HCT116 (cell line): ENCODE results near the gene ERC2. TPM values are rescaled to one million over a fixed set of nuclear protein-coding genes. Genes with fewer than 3 reads are reported as not detected.

Source experiments
- ATAC-seq: fragments of 200-7000 bp; cut with Tn5 transposase; 2 replicates; pipeline ENCODE4 v1.9.1; 2020; ENCODE audit warnings: mild to moderate bottlenecking, moderate library complexity
- BruUV-seq: library from RNA; stranded (reverse); fragments of 400-500 nt; replicated peaks from 2 replicates; lab custom pipeline; 2021; lab: Mats Ljungman, UMichigan
- CTCF ChIA-PET: fragments of 300-600 bp; sonication (Branson Sonifier 250); formaldehyde crosslinking; loops from one replicate; lab custom pipeline; 2021; ENCODE audit warnings: antibody characterized with exemption; lab: Charles Lee
- POLR2A ChIA-PET: fragments of 300-600, 350-600 bp; sonication (Branson Sonifier 250); formaldehyde crosslinking; loops from one replicate; lab custom pipeline; 2021; ENCODE audit warnings: antibody characterized with exemption; lab: Charles Lee
- RAD21 ChIA-PET, 2 experiments: fragments of 300-600 bp; sonication (Branson Sonifier 250); formaldehyde crosslinking; loops; one replicate each; lab custom pipeline; 2023; ENCODE audit warnings: low total read pairs in 2 of 2; ENCODE audit not compliant: uncharacterized antibody in 2 of 2, unreplicated experiment in 2 of 2, low non-redundant PET in 1 of 2; lab: Charles Lee
- DNase-seq: peaks from one replicate; pipeline ENCODE4 v3.0.0-alpha.2; 2010; ENCODE audit warnings: low read depth, low spot score
- H2AFZ ChIP-seq: fragments of 200-600 bp; shearing (Covaris generic), sonication (generic); 2 replicates; pipeline ENCODE4 v1.6.1; 2017; ENCODE audit warnings: low read depth, mixed run types, mixed read lengths, antibody characterized with exemption, low read length; ENCODE audit not compliant: poor library complexity, severe bottlenecking
- H3K27ac ChIP-seq: 2 replicates; pipeline ENCODE4 v1.5.1; 2012; ENCODE audit warnings: low read depth, low read length
- H3K27me3 ChIP-seq: fragments of 200-600 bp; sonication (generic); 2 replicates; pipeline ENCODE4 v1.6.1; 2016; ENCODE audit warnings: mixed run types, low read length, mixed read lengths; ENCODE audit not compliant: insufficient read depth
- H3K36me3 ChIP-seq, 2 experiments: fragments of 200-500 bp in 1 of 2; fragments of 200-600 bp in 1 of 2; sonication (Bioruptor generic) in 1 of 2; sonication (generic) in 1 of 2; 2 replicates each; pipeline versions ENCODE4 v1.5.1 to v1.6.1; 2014 to 2016; ENCODE audit warnings: low read length in 2 of 2, inconsistent platforms in 1 of 2, mixed read lengths in 1 of 2, mixed run types in 1 of 2; ENCODE audit not compliant: insufficient read depth in 2 of 2, control insufficient read depth in 1 of 2
- H3K4me1 ChIP-seq, 2 experiments: fragments of 200-600 bp in 1 of 2; sonication (generic) in 1 of 2; 2 replicates each; pipeline versions ENCODE4 v1.5.1 to v1.6.1; 2012 to 2017; ENCODE audit warnings: low read length in 2 of 2, inconsistent platforms in 1 of 2, mild to moderate bottlenecking in 1 of 2, mixed read lengths in 1 of 2, mixed run types in 1 of 2, moderate library complexity in 1 of 2; ENCODE audit not compliant: insufficient read depth in 2 of 2, control insufficient read depth in 1 of 2
- H3K4me2 ChIP-seq: fragments of 200-600 bp; sonication (generic); 2 replicates; pipeline ENCODE4 v1.6.1; 2017; ENCODE audit warnings: mixed run types, low read length, mixed read lengths
- H3K4me3 ChIP-seq, 2 experiments: fragments of 200-600 bp in 1 of 2; sonication (generic) in 1 of 2; replicated peaks in 1 of 2; 2 replicates each; pipeline ENCODE4 v1.5.1; 2011 to 2016; ENCODE audit warnings: low read length in 2 of 2, control low read depth in 1 of 2, low read depth in 1 of 2, mild to moderate bottlenecking in 1 of 2, mixed read lengths in 1 of 2, mixed run types in 1 of 2
- H3K79me2 ChIP-seq: fragments of 200-600 bp; sonication (generic); 2 replicates; pipeline ENCODE4 v1.6.1; 2017; ENCODE audit warnings: mild to moderate bottlenecking, mixed run types, low read length, moderate library complexity, mixed read lengths; ENCODE audit not compliant: insufficient read depth
- H3K9ac ChIP-seq: fragments of 200-600 bp; sonication (generic); 2 replicates; pipeline ENCODE4 v1.6.1; 2016; ENCODE audit warnings: low read length, mixed read lengths
- H3K9me2 ChIP-seq: fragments of 200-600 bp; sonication (generic), shearing (Covaris generic); 2 replicates; pipeline ENCODE4 v1.6.1; 2017; ENCODE audit warnings: mixed run types, mild to moderate bottlenecking, moderate library complexity; ENCODE audit not compliant: insufficient read depth
- H3K9me3 ChIP-seq, 2 experiments: fragments of 200-500 bp in 1 of 2; fragments of 200-600 bp in 1 of 2; sonication (Bioruptor generic) in 1 of 2; sonication (generic) in 1 of 2; 2 replicates each; pipeline ENCODE4 v1.6.1; 2014 to 2017; ENCODE audit warnings: low read length in 2 of 2, mixed read lengths in 2 of 2, inconsistent platforms in 1 of 2, low read depth in 1 of 2, mild to moderate bottlenecking in 1 of 2, mixed run types in 1 of 2, moderate library complexity in 1 of 2; ENCODE audit not compliant: control insufficient read depth in 1 of 2, insufficient read depth in 1 of 2
- H4K20me1 ChIP-seq: fragments of 200-600 bp; sonication (generic), shearing (Covaris generic); 2 replicates; pipeline ENCODE4 v1.6.1; 2017; ENCODE audit warnings: mixed run types, mild to moderate bottlenecking, moderate library complexity; ENCODE audit not compliant: insufficient read depth
- CEBPB ChIP-seq: IDR thresholded peaks from 2 replicates; pipeline ENCODE4 v1.6.1; 2012; ENCODE audit warnings: low read depth
- EGR1 ChIP-seq: IDR thresholded peaks from 2 replicates; pipeline ENCODE4 v1.6.1; 2012; ENCODE audit warnings: low read depth
- EZH2phosphoT487 ChIP-seq: fragments of 200-600 bp; IDR thresholded peaks from 2 replicates; pipeline ENCODE4 v1.6.1; 2018; ENCODE audit warnings: antibody characterized with exemption, borderline replicate concordance
- FOSL1 ChIP-seq: IDR thresholded peaks from 2 replicates; pipeline ENCODE4 v1.6.1; 2012; ENCODE audit warnings: low read depth
- POLR2AphosphoS5 ChIP-seq: IDR thresholded peaks from 2 replicates; pipeline ENCODE4 v1.6.1; 2011; ENCODE audit warnings: mild to moderate bottlenecking, low read depth, low read length, moderate library complexity
- SIN3A ChIP-seq: IDR thresholded peaks from 2 replicates; pipeline ENCODE4 v1.6.1; 2012; ENCODE audit warnings: low read depth
- SP1 ChIP-seq: IDR thresholded peaks from 2 replicates; pipeline ENCODE4 v1.6.1; 2012; ENCODE audit warnings: low read depth
- ZNF274 ChIP-seq: fragments of 200-500 bp; sonication (Bioruptor generic); IDR thresholded peaks from 2 replicates; pipeline ENCODE4 v1.6.1; 2014; ENCODE audit warnings: mild to moderate bottlenecking, low read depth, low read length, inconsistent platforms
- intact Hi-C: fragments of 100-400 bp; cut with micrococcal nuclease; formaldehyde crosslinking; loops from 2 replicates; pipeline ENCODE4 v1.10.0; 2022
- total RNA-seq: library from RNA; stranded (reverse); gene quantifications from one replicate; pipeline ENCODE4 v1.2.1, GENCODE V29; 2021; ENCODE audit not compliant: unreplicated experiment
- TF ChIP-seq, protein P1 (sequence below): IDR thresholded peaks from 2 replicates; pipeline ENCODE4 v1.6.1; 2011; ENCODE audit warnings: mild to moderate bottlenecking, low read length, moderate library complexity; ENCODE audit not compliant: insufficient replicate concordance; ENCODE audit errors: extremely low read depth
- TF ChIP-seq, protein P2 (sequence below): IDR thresholded peaks from 2 replicates; pipeline ENCODE4 v1.6.1; 2012

The ERC2 gene
- total RNA-seq, 1 experiment from 2014 or later, result not detected

DNA sequence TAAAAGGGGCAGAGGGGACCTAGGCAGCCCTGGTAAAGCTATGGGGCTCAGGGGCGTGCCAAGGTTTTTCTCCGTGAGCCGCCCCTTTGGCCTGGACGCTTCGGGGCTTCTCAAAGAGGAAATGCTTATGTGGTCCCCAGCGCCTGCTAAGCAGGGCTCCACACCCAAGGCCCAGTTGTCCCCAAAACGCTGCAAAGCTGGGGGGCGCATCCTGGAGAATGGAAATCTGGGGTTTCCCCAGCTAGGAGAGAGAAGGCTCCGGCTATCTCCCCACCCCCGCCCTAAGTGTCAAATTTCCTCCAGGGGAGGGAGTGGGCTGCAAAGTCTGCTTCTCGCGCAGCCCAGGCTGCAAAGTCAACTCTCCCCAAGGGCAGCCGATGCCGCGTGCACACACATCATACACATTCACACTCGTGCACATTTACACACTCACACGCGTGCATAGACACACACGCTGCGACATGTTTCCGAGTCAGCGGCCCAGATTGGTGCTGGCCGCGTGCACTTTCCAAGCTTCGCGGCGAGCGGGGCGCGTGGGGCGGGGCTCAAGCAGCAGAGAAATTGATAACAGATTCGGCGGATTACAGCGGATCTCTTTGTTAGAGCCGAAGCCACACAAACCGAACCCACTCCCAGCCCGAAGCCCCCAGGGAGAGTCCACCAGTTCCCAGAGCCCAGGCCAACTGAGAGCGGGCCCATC is 985.6 kb downstream of the ERC2 start:
- no peak overlapping the region for H3K27ac ChIP-seq

More for the DNA sequence above, 985.6 kb downstream of the ERC2 start:
- intact Hi-C loops, result no loop called here
- DNase-seq (no peak), ATAC-seq (no peak)
- CTCF ChIA-PET, result no interaction called here
- no peak overlapping the region for H3K9ac ChIP-seq
- POLR2A ChIA-PET, result no interaction called here
- no peak overlapping the region for H3K4me2 ChIP-seq
- no peaks in the 10 kb centered on the region for H3K36me3 ChIP-seq
- H3K4me1 ChIP-seq, result no peaks in the 10 kb centered on the region
- BruUV-seq, result no TSS peak
- H3K9me2 ChIP-seq, result no peaks in the 10 kb centered on the region
- no peaks in the 10 kb centered on the region; a peak in 2 of 4 replicates for H3K9me3 ChIP-seq
- no peaks in the 10 kb centered on the region for H3K27me3 ChIP-seq
- H3K79me2 ChIP-seq, result no peaks in the 10 kb centered on the region
- RAD21 ChIA-PET, result no interaction called here
- no peaks in the 10 kb centered on the region for H4K20me1 ChIP-seq
- no peak overlapping the region for H2AFZ ChIP-seq
- TF ChIP-seq FOSL1, result no peak
- TF ChIP-seq, protein P1, sequence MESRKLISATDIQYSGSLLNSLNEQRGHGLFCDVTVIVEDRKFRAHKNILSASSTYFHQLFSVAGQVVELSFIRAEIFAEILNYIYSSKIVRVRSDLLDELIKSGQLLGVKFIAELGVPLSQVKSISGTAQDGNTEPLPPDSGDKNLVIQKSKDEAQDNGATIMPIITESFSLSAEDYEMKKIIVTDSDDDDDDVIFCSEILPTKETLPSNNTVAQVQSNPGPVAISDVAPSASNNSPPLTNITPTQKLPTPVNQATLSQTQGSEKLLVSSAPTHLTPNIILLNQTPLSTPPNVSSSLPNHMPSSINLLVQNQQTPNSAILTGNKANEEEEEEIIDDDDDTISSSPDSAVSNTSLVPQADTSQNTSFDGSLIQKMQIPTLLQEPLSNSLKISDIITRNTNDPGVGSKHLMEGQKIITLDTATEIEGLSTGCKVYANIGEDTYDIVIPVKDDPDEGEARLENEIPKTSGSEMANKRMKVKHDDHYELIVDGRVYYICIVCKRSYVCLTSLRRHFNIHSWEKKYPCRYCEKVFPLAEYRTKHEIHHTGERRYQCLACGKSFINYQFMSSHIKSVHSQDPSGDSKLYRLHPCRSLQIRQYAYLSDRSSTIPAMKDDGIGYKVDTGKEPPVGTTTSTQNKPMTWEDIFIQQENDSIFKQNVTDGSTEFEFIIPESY, result no peak
- no peak for TF ChIP-seq EGR1
- TF ChIP-seq SP1, result no peak
- TF ChIP-seq SIN3A, result no peak
- no peak for TF ChIP-seq POLR2AphosphoS5
- TF ChIP-seq EZH2phosphoT487, result no peak
- no peak for TF ChIP-seq ZNF274
- no peak for TF ChIP-seq CEBPB
- TF ChIP-seq, protein P2, sequence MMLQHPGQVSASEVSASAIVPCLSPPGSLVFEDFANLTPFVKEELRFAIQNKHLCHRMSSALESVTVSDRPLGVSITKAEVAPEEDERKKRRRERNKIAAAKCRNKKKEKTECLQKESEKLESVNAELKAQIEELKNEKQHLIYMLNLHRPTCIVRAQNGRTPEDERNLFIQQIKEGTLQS, result no peak
- no peak overlapping the region for H3K4me3 ChIP-seq
